WTC11 (cell line): Measurements from ENCODE around the gene MYL3. TPM values are rescaled to one million over a fixed set of nuclear protein-coding genes. Genes with fewer than 3 reads are reported as not detected.

Experiments used
- ATAC-seq: fragments of 200-7000 bp; cut with Tn5 transposase; 2 replicates; pipeline ENCODE4 v1.10.0; 2021; ENCODE audit warnings: mild to moderate bottlenecking, moderate library complexity
- CTCF ChIA-PET: fragments of 300-600 bp; sonication (Branson Sonifier 250); formaldehyde crosslinking; loops from one replicate; lab custom pipeline; 2021; ENCODE audit warnings: antibody characterized with exemption; lab: Charles Lee
- POLR2A ChIA-PET: fragments of 350-600 bp; sonication (Branson Sonifier 250); formaldehyde crosslinking; loops from one replicate; lab custom pipeline; 2021; ENCODE audit warnings: antibody characterized with exemption; lab: Charles Lee
- DNase-seq: peaks from one replicate; pipeline ENCODE4 v3.0.0; 2021; ENCODE audit warnings: low spot score
- H3K27ac Mint-ChIP-seq: 2 replicates; pipeline ENCODE4 v1.8.0; 2021; ENCODE audit warnings: mixed read lengths
- H3K27me3 Mint-ChIP-seq: 2 replicates; pipeline ENCODE4 v1.8.0; 2021; ENCODE audit warnings: low read depth, mild to moderate bottlenecking, moderate library complexity, mixed read lengths
- H3K36me3 Mint-ChIP-seq: 2 replicates; pipeline ENCODE4 v1.8.0; 2021; ENCODE audit warnings: mixed read lengths
- H3K4me1 Mint-ChIP-seq: 2 replicates; pipeline ENCODE4 v1.8.0; 2022; ENCODE audit warnings: mixed read lengths
- H3K4me3 Mint-ChIP-seq: 2 replicates; pipeline ENCODE4 v1.8.0; 2021; ENCODE audit warnings: mild to moderate bottlenecking, moderate library complexity, mixed read lengths
- H3K9me3 Mint-ChIP-seq: 2 replicates; pipeline ENCODE4 v1.8.0; 2021; ENCODE audit warnings: mixed read lengths
- ARID4B ChIP-seq: sonication (generic); formaldehyde crosslinking; IDR thresholded peaks from 2 replicates; pipeline ENCODE4 v1.8.0; 2023; ENCODE audit warnings: missing genetic modification reagents, mild to moderate bottlenecking, borderline replicate concordance
- CDX4 ChIP-seq: fragments of 250-450 bp; sonication (Bioruptor Pico); IDR thresholded peaks from 2 replicates; pipeline ENCODE4 v1.9.0; 2021; ENCODE audit warnings: moderate library complexity, mild to moderate bottlenecking, inconsistent platforms, borderline replicate concordance
- CTCF ChIP-seq: fragments of 200-600 bp; IDR thresholded peaks from 2 replicates; pipeline ENCODE4 v1.8.0; 2022; ENCODE audit warnings: antibody characterized with exemption
- EMX1 ChIP-seq: fragments of 250-450 bp; sonication (Bioruptor Pico); IDR thresholded peaks from 2 replicates; pipeline ENCODE4 v1.8.0; 2021; ENCODE audit warnings: mild to moderate bottlenecking
- HMGA2 ChIP-seq: fragments of 250-450 bp; sonication (Bioruptor Pico); IDR thresholded peaks from 2 replicates; pipeline ENCODE4 v1.4.0; 2021; ENCODE audit warnings: mild to moderate bottlenecking, moderate library complexity
- MAX ChIP-seq: sonication (generic); formaldehyde crosslinking; IDR thresholded peaks from 2 replicates; pipeline ENCODE4 v1.8.0; 2022; ENCODE audit warnings: mild to moderate bottlenecking, missing genetic modification reagents
- MXD4 ChIP-seq: fragments of 250-450 bp; sonication (Bioruptor Pico); IDR thresholded peaks from 2 replicates; pipeline ENCODE4 v1.8.0; 2021; ENCODE audit warnings: mild to moderate bottlenecking, moderate library complexity, borderline replicate concordance
- NFATC4 ChIP-seq: fragments of 250-450 bp; sonication (Bioruptor Pico); IDR thresholded peaks from 2 replicates; pipeline ENCODE4 v1.9.0; 2021; ENCODE audit warnings: mild to moderate bottlenecking
- NFE2L1 ChIP-seq: sonication (generic); formaldehyde crosslinking; IDR thresholded peaks from 2 replicates; pipeline ENCODE4 v1.8.1; 2023; ENCODE audit warnings: missing genetic modification reagents
- SP1 ChIP-seq: sonication (generic); formaldehyde crosslinking; conservative IDR thresholded peaks from 2 replicates; pipeline ENCODE4 v1.8.1; 2022; ENCODE audit warnings: missing genetic modification reagents
- ZNF138 ChIP-seq: sonication (generic); formaldehyde crosslinking; conservative IDR thresholded peaks from 2 replicates; pipeline ENCODE4 v1.8.1; 2022; ENCODE audit warnings: mild to moderate bottlenecking, moderate library complexity, missing genetic modification reagents
- ZNF219 ChIP-seq: sonication (generic); formaldehyde crosslinking; IDR thresholded peaks from 2 replicates; pipeline ENCODE4 v1.8.0; 2023; ENCODE audit warnings: missing genetic modification reagents, mild to moderate bottlenecking, borderline replicate concordance
- ZNF416 ChIP-seq: fragments of 250-450 bp; sonication (Bioruptor Pico); IDR thresholded peaks from 2 replicates; pipeline ENCODE4 v1.9.0; 2021; ENCODE audit warnings: mild to moderate bottlenecking, inconsistent platforms
- ZNF423 ChIP-seq: fragments of 250-450 bp; sonication (Bioruptor Pico); IDR thresholded peaks from 2 replicates; pipeline ENCODE4 v2.1.2; 2022; ENCODE audit warnings: mild to moderate bottlenecking, moderate library complexity
- ZNF425 ChIP-seq: fragments of 250-450 bp; sonication (Bioruptor Pico); conservative IDR thresholded peaks from 2 replicates; pipeline ENCODE4 v1.9.0; 2021; ENCODE audit warnings: mild to moderate bottlenecking
- total RNA-seq: library from RNA; stranded (reverse); gene quantifications from 3 replicates; pipeline ENCODE4 v1.2.3, GENCODE V29; 2021
- TF ChIP-seq, protein P1 (sequence below): sonication (generic); formaldehyde crosslinking; IDR thresholded peaks from 2 replicates; pipeline ENCODE4 v1.8.1; 2023; ENCODE audit warnings: mild to moderate bottlenecking, missing genetic modification reagents, borderline replicate concordance

The MYL3 gene
- total RNA-seq, 1 experiment from 2014 or later: 0.31 TPM

DNA sequence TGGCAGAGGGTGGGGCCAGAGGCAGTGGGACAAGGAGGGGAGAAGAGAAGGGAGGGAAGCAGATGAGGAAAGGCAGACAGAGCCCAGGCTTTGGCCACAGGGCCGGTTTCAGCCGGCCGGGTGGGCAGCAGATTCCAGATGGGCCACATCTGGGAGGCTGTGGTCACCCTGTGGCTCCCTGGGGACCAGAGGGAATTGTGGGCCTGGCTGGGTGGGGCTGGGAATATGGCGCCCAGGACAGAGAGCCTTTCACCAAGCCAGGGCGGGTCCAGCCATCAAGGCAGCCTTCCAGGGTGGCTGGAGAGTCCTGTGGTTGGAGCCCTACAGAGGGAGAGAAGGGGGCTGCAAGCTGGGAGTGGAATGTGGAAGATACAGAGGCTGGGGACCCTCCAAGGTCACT, 33.1 kb upstream of the MYL3 start (continued):
- no peak for TF ChIP-seq ZNF425
- no peak for TF ChIP-seq ZNF416 (CRISPR knock-in tag)
- TF ChIP-seq, protein P1, sequence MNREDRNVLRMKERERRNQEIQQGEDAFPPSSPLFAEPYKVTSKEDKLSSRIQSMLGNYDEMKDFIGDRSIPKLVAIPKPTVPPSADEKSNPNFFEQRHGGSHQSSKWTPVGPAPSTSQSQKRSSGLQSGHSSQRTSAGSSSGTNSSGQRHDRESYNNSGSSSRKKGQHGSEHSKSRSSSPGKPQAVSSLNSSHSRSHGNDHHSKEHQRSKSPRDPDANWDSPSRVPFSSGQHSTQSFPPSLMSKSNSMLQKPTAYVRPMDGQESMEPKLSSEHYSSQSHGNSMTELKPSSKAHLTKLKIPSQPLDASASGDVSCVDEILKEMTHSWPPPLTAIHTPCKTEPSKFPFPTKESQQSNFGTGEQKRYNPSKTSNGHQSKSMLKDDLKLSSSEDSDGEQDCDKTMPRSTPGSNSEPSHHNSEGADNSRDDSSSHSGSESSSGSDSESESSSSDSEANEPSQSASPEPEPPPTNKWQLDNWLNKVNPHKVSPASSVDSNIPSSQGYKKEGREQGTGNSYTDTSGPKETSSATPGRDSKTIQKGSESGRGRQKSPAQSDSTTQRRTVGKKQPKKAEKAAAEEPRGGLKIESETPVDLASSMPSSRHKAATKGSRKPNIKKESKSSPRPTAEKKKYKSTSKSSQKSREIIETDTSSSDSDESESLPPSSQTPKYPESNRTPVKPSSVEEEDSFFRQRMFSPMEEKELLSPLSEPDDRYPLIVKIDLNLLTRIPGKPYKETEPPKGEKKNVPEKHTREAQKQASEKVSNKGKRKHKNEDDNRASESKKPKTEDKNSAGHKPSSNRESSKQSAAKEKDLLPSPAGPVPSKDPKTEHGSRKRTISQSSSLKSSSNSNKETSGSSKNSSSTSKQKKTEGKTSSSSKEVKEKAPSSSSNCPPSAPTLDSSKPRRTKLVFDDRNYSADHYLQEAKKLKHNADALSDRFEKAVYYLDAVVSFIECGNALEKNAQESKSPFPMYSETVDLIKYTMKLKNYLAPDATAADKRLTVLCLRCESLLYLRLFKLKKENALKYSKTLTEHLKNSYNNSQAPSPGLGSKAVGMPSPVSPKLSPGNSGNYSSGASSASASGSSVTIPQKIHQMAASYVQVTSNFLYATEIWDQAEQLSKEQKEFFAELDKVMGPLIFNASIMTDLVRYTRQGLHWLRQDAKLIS (CRISPR knock-in tag): no peak
- TF ChIP-seq ZNF219 (CRISPR knock-in tag): no peak
- TF ChIP-seq ZNF138: no peak
- TF ChIP-seq SP1 (CRISPR knock-in tag): no peak
- no peak for TF ChIP-seq NFATC4

DNA sequence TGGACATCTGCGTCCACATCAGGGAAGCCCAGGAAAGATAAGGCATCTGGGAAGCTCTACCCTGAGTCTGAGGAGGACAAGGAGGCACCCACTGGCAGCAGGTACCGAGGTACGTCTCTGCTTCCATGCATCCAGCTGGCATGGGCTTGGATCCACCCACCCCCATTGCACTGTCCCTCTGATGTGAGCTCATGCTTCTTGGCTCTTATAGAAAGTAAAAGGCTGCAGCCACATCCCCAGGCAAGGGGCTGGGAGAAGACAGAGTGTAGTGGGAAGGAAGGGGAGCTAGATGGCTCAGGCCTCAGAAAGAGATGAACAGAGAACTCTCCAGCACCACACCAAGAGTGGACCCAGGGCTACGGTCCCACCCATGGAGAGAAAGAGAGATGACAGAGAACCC, 32.5 kb upstream of the MYL3 start:
- no peaks in the 10 kb centered on the region for H3K36me3 Mint-ChIP-seq
- CTCF ChIA-PET: interaction anchor here (0.9 to 1.9 kb wide), 7 partner anchors 13 to 193 kb away, joined by 3 to 13 read pairs (median 5); no protein-coding TSS in a partner anchor
- POLR2A ChIA-PET: no interaction called here
- H3K4me3 Mint-ChIP-seq: no peak overlapping the region
- DNase-seq (no peak), ATAC-seq (no peak)
- no peaks in the 10 kb centered on the region for H3K9me3 Mint-ChIP-seq
- peaks cover 11% of the 10 kb centered on the region for H3K4me1 Mint-ChIP-seq
- no peak for TF ChIP-seq ZNF423 (CRISPR knock-in tag)
- no peak for TF ChIP-seq EMX1
- no peak for TF ChIP-seq MAX
- TF ChIP-seq CDX4 (CRISPR knock-in tag): no peak
- TF ChIP-seq SP1 (CRISPR knock-in tag): no peak
- no peak overlapping the region for H3K27ac Mint-ChIP-seq
- H3K27me3 Mint-ChIP-seq: peaks cover 68% of the 10 kb centered on the region

DNA sequence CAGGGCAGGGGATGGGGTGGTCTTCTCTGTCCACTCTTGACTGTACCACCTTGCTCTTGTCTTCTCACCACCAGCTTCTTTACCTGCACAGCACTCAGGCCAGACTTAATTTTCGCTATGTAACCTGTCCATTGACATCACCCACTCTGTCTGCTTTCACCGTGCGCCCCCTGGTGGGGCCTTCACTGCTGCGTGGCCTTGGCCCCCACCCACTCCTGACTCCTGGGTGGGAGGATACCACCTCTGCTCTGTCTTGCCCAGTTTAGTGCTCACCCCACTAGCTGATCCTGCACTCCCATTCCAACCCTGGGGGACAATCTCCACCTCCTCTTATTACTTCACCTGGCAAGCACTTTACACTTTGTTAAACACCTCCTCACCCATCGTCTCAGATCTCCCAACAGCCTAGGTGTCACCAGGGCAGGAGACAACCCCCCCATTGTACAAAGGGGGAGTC, 32.0 kb upstream of the MYL3 start:
- Mint-ChIP-seq H3K4me1 (peaks cover 11% of the 10 kb centered on the region), H3K27me3 (peaks cover 73% of the 10 kb centered on the region), H3K36me3 (no peaks in the 10 kb centered on the region), H3K27ac (no peak overlapping the region), H3K9me3 (no peaks in the 10 kb centered on the region), H3K4me3 (no peak overlapping the region)
- CTCF ChIA-PET: interaction anchor here (0.6 to 2.1 kb wide), 21 partner anchors 11 to 433 kb away, joined by 3 to 13 read pairs (median 4); no protein-coding TSS in a partner anchor
- ATAC-seq (no peak), DNase-seq (peak; percentile 63)
- POLR2A ChIA-PET: no interaction called here
- TF ChIP-seq MXD4 (no peak), NFE2L1 (CRISPR knock-in tag) (no peak), HMGA2 (CRISPR knock-in tag) (no peak), ZNF425 (no peak), CTCF (peak; percentile 52), ARID4B (no peak)
